ENCODE data around the gene KNDC1.

DNA sequence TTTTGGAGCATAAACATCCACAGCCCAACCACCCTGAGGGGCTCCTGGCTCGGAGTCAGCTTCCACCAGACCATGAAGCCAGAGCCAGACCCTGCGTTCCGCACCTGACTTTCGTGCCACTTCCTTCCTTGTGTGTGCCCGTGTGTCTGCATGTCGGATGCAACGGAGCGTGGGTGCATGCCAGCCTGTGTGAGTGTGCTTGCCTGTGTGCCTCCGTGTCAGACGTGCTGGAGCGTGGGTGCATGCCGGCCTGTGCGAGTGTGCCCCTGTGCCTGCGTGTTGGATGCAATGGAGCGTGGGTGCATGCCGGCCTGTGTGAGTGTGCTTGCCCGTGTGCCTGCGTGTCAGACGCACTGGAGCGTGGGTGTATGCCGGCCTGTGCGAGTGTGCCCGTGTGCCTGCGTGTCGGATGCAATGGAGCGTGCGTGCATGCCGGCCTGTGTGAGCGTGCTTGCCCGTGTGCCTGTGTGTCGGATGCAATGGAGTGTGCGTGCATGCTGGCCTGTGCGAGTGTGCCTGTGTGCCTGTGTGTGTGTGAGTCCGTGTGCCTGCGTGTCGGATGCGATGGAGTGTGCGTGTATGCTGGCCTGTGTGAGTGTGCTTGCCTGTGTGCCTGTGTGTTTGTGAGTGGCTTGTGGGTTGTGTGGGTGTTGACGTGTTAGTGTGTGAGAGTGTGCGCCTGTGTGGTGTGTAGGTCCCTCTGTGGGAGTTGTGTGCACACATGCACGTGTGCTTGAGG is 28.1 kb upstream of the KNDC1 start:
- TF ChIP-seq, protein P1, sequence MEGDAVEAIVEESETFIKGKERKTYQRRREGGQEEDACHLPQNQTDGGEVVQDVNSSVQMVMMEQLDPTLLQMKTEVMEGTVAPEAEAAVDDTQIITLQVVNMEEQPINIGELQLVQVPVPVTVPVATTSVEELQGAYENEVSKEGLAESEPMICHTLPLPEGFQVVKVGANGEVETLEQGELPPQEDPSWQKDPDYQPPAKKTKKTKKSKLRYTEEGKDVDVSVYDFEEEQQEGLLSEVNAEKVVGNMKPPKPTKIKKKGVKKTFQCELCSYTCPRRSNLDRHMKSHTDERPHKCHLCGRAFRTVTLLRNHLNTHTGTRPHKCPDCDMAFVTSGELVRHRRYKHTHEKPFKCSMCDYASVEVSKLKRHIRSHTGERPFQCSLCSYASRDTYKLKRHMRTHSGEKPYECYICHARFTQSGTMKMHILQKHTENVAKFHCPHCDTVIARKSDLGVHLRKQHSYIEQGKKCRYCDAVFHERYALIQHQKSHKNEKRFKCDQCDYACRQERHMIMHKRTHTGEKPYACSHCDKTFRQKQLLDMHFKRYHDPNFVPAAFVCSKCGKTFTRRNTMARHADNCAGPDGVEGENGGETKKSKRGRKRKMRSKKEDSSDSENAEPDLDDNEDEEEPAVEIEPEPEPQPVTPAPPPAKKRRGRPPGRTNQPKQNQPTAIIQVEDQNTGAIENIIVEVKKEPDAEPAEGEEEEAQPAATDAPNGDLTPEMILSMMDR (IDR thresholded peaks at IDR 0.05) = no peak
- no peak for TF ChIP-seq POLR2A (IDR thresholded peaks at IDR 0.05)
